Esophagus squamous epithelium (tissue), 5 donors: ENCODE results near the gene GMPR2. TPM values are rescaled to one million over a fixed set of nuclear protein-coding genes. Genes with fewer than 3 reads are reported as not detected.

ENCODE experiments used
- DNase-seq: peaks from one replicate; lab custom pipeline; 2025; lab: John Stamatoyannopoulos, UW
- H3K27ac ChIP-seq, 4 donors: fragments of 200-600 bp; sonication (generic); one replicate each; pipeline ENCODE4 v1.5.1; 2016 to 2019; ENCODE audit warnings: mild to moderate bottlenecking in 1 of 4
- H3K27me3 ChIP-seq, 4 donors: fragments of 200-600 bp; sonication (generic); 1 replicate in 3 of 4; 2 replicates in 1 of 4; pipeline versions ENCODE4 v1.5.1 to v1.6.0; 2017 to 2021; ENCODE audit warnings: antibody characterized with exemption in 1 of 4
- H3K36me3 ChIP-seq, 3 donors: fragments of 200-600 bp; sonication (generic); one replicate each; pipeline ENCODE4 v1.5.1; 2016 to 2019
- H3K4me1 ChIP-seq, 3 donors: fragments of 200-600 bp; sonication (generic); one replicate each; pipeline ENCODE4 v1.5.1; 2017 to 2019
- H3K4me3 ChIP-seq, 4 donors: fragments of 200-600 bp; sonication (generic); 1 replicate in 3 of 4; 2 replicates in 1 of 4; pipeline ENCODE4 v1.5.1; 2016 to 2019; ENCODE audit warnings: mild to moderate bottlenecking in 2 of 4, moderate library complexity in 1 of 4
- H3K9me3 ChIP-seq, 3 donors: fragments of 200-600 bp; sonication (generic); one replicate each; pipeline ENCODE4 v1.5.1; 2016 to 2019
- CTCF ChIP-seq, 6 experiments: fragments of 450-650 bp in 4 of 6; fragments of 200-600 bp in 2 of 6; sonication (generic) in 2 of 6; IDR thresholded peaks; one replicate each; pipeline ENCODE4 v1.5.1; 2016 to 2019; ENCODE audit warnings: antibody characterized with exemption in 6 of 6, mild to moderate bottlenecking in 4 of 6, moderate library complexity in 4 of 6
- POLR2A ChIP-seq, 4 donors: fragments of 450-650 bp; IDR thresholded peaks; one replicate each; pipeline ENCODE4 v1.6.1; 2017; ENCODE audit warnings: antibody characterized with exemption in 4 of 4, mild to moderate bottlenecking in 4 of 4, moderate library complexity in 3 of 4
- WGBS, 2 donors: methylation state at CpG; one replicate each; pipeline ENCODE4 v1.1.5; 2018; 5-methylcytosine and 5-hydroxymethylcytosine counted together
- intact Hi-C: fragments of 100-400 bp; cut with DNase I; formaldehyde crosslinking; loops from one replicate; pipeline ENCODE4 v1.15.0; 2022
- total RNA-seq, 4 donors: library from RNA; depleted of rRNA; stranded (reverse); fragments of >200 nt; gene quantifications; one replicate each; pipeline ENCODE4 v1.1.0, GENCODE V29; 2016
- donor health status: DM: yes; HTN: yes; CAD: no.

GMPR2 gene
- total RNA-seq, 4 donors from 2014 or later, result 18.5 to 47.7 (median 33.1) TPM

GRCh38 chr14:24189059-24189375, 43.7 kb upstream of the GMPR2 start:
- Histone ChIP-seq H3K27ac (peak overlapping the region in 3 of 4 donors; percentile 26 to 87 (median 80)), H3K36me3 (peaks cover 22 to 72% (median 24%) of the 10 kb centered on the region in 3 donors), H3K4me3 (peak overlapping the region in 3 of 4 donors; percentile 74 to 86 (median 82)), H3K9me3 (no peaks in the 10 kb centered on the region), H3K4me1 (peaks cover 3 to 45% (median 15%) of the 10 kb centered on the region in 3 donors), H3K27me3 (no peaks in the 10 kb centered on the region)
- DNase-seq, result no peak
- intact Hi-C loops, result no loop called here
- no peak for TF ChIP-seq CTCF (IDR thresholded peaks at IDR 0.05)
- 0% methylated on average over 3 of the region's 3 CpGs for WGBS, 2 donors

DNA sequence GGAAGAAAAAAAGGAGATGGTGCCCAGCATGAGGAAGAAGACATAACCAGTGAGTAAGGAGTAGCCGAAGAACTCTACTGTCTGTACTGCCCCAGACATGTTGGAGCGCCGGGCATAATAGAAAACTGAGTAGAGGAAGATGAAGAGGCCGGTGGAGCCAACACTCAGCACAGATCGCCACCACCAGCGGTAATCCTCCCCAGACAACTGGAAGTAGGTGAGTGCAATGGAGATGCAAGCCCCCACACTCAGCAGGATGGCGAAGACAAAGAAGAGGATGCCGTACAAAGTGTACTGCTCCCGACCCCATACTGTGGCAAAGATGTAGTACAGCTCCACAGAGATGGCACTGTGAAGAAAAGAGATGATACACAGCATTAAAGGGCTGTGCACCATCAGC, 43.3 kb upstream of the GMPR2 start:
- Histone ChIP-seq H3K36me3 (peaks cover 18 to 67% (median 20%) of the 10 kb centered on the region in 3 donors), H3K27ac (peak overlapping the region in 1 of 4 donors; percentile 87), H3K4me1 (peaks cover 5 to 49% (median 19%) of the 10 kb centered on the region in 3 donors), H3K27me3 (no peaks in the 10 kb centered on the region), H3K9me3 (no peaks in the 10 kb centered on the region), H3K4me3 (no peak overlapping the region)
- intact Hi-C loops, result no loop called here
- DNase-seq, result no peak
- WGBS, 2 donors, result 87 to 91% methylated on average over 8 to 9 of the region's 9 CpGs
- TF ChIP-seq CTCF (IDR thresholded peaks at IDR 0.05) (no peak), POLR2A (IDR thresholded peaks at IDR 0.05) (no peak)

GRCh38 chr14:24190416-24190815, 42.3 kb upstream of the GMPR2 start:
- WGBS, 2 donors, result 85 to 90% methylated on average over 7 to 8 of the region's 10 CpGs
- Histone ChIP-seq H3K27ac (no peak overlapping the region), H3K4me3 (no peak overlapping the region), H3K36me3 (peaks cover 16 to 58% (median 16%) of the 10 kb centered on the region in 3 donors), H3K27me3 (no peaks in the 10 kb centered on the region), H3K4me1 (peaks cover 12 to 55% (median 24%) of the 10 kb centered on the region in 3 donors), H3K9me3 (no peaks in the 10 kb centered on the region)
- DNase-seq, result no peak
- TF ChIP-seq POLR2A (IDR thresholded peaks at IDR 0.05) (no peak), CTCF (IDR thresholded peaks at IDR 0.05) (no peak)
- intact Hi-C loops, result no loop called here

GRCh38 chr14:24192933-24193332, 39.8 kb upstream of the GMPR2 start:
- 89 to 93% methylated on average over 15 of the region's 15 CpGs for WGBS, 2 donors
- intact Hi-C loops, result no loop called here
- no peak for DNase-seq

More at GRCh38 chr14:24192933-24193332, 39.8 kb upstream of the GMPR2 start:
- peaks cover 6 to 37% (median 16%) of the 10 kb centered on the region in 3 donors for H3K36me3 ChIP-seq
- peaks cover 21 to 66% (median 26%) of the 10 kb centered on the region in 3 donors for H3K4me1 ChIP-seq
- H3K4me3 ChIP-seq, result no peak overlapping the region
- H3K27ac ChIP-seq, result no peak overlapping the region
- H3K27me3 ChIP-seq, result no peaks in the 10 kb centered on the region
- no peak for TF ChIP-seq CTCF (IDR thresholded peaks at IDR 0.05)
- no peak for TF ChIP-seq POLR2A (IDR thresholded peaks at IDR 0.05)
- H3K9me3 ChIP-seq, result no peaks in the 10 kb centered on the region
